ENCODE data around the gene SCYGR6. TPM values are rescaled to one million over a fixed set of nuclear protein-coding genes. Genes with fewer than 3 reads are reported as not detected.
"Not testable (repeated sequence)": the region's sequence is repeated elsewhere in the genome, so short reads cannot be mapped to it uniquely, and the experiment has no call there.

SCYGR6 gene
- total RNA-seq: not detected
- long read RNA-seq: 0 reads

GRCh38 chr2:227724394-227725039 lies at the start of gene SCYGR6:
Gene SCYGR6, minus strand, starts transcription at chr2:227724757. Its CDS starts 0 bp downstream, at chr2:227724757.
- ATAC-seq (peak; percentile 20), DNase-seq (no peak)
- intact Hi-C loops (cut with DNase I, micrococcal nuclease): no loop called here

- no peak for DNase-seq
- intact Hi-C loops (cut with DNase I, micrococcal nuclease): no loop called here
- peak; percentile 55 for ATAC-seq
These were observed 49.6 kb upstream of the SCYGR6 start for GRCh38 chr2:227774011-227774624.

- intact Hi-C loops (cut with DNase I, micrococcal nuclease): no loop called here
- ATAC-seq (no peak), DNase-seq (no peak)
These were observed 48.4 kb upstream of the SCYGR6 start for GRCh38 chr2:227772932-227773331.

GRCh38 chr2:227772197-227772661 lies 47.7 kb upstream of the SCYGR6 start:
- intact Hi-C loops (cut with DNase I, micrococcal nuclease): no loop called here
- no peak for DNase-seq
- ATAC-seq: no peak

GRCh38 chr2:227767830-227768229 lies 43.3 kb upstream of the SCYGR6 start:
- ATAC-seq (no peak), DNase-seq (no peak)

GRCh38 chr2:227766373-227766883 lies 41.9 kb upstream of the SCYGR6 start:
- peak; percentile 70 to 85 for DNase-seq
- intact Hi-C loops (cut with DNase I, micrococcal nuclease): loop anchor here in 1 of 2 donors (5.0 to 10.0 kb wide), 3 partner anchors 109 to 362 kb away; partner anchors contain the start of gene AGFG1
- peak; percentile 64 for ATAC-seq

More at GRCh38 chr2:227767830-227768229, 43.3 kb upstream of the SCYGR6 start:
- intact Hi-C loops (cut with DNase I, micrococcal nuclease): loop anchor here in 1 of 2 donors (5.0 to 10.0 kb wide), 3 partner anchors 111 to 363 kb away; partner anchors contain the start of gene AGFG1

GRCh38 chr2:227765788-227766372 lies 41.3 kb upstream of the SCYGR6 start:
- intact Hi-C loops (cut with DNase I, micrococcal nuclease): loop anchor here in 1 of 2 donors (5.0 to 10.0 kb wide), 3 partner anchors 109 to 361 kb away; partner anchors contain the start of gene AGFG1
- no peak for ATAC-seq
- no peak for DNase-seq

GRCh38 chr2:227761740-227762476 lies 37.4 kb upstream of the SCYGR6 start:
- DNase-seq (no peak), ATAC-seq (peak; percentile 88)
- intact Hi-C loops (cut with DNase I, micrococcal nuclease): loop anchor here in 1 of 2 donors (10.0 kb wide), 2 partner anchors 287 to 357 kb away; partner anchors contain the start of gene AGFG1

GRCh38 chr2:227759411-227760118 lies 35.0 kb upstream of the SCYGR6 start:
- no peak for ATAC-seq
- intact Hi-C loops (cut with DNase I, micrococcal nuclease): loop anchor here in 1 of 2 donors (10.0 kb wide), 2 partner anchors 285 to 355 kb away; partner anchors contain the start of gene AGFG1
- DNase-seq: no peak

GRCh38 chr2:227756261-227756660 lies 31.7 kb upstream of the SCYGR6 start:
- intact Hi-C loops (cut with DNase I, micrococcal nuclease); DNase-seq: not testable (repeated sequence)
- peak; percentile 56 for ATAC-seq

- intact Hi-C loops (cut with DNase I, micrococcal nuclease): no loop called here
- DNase-seq (no peak), ATAC-seq (no peak)
These were observed 23.5 kb upstream of the SCYGR6 start for GRCh38 chr2:227748079-227748478.

- DNase-seq (no peak), ATAC-seq (no peak)
- intact Hi-C loops (cut with DNase I, micrococcal nuclease): no loop called here
These were observed 21.0 kb upstream of the SCYGR6 start, which contains the start of gene SCYGR8 for GRCh38 chr2:227745594-227745993. Gene SCYGR8, plus strand, starts transcription at chr2:227745894. Its CDS starts 0 bp downstream, at chr2:227745894.

- DNase-seq; ATAC-seq; intact Hi-C loops (cut with DNase I, micrococcal nuclease): not testable (repeated sequence)
These were observed 16.1 kb upstream of the SCYGR6 start for GRCh38 chr2:227740705-227741104.

GRCh38 chr2:227739351-227739750 lies 14.8 kb upstream of the SCYGR6 start:
- intact Hi-C loops (cut with DNase I, micrococcal nuclease): no loop called here
- DNase-seq (no peak), ATAC-seq (no peak)

GRCh38 chr2:227728035-227728434 lies 3.5 kb upstream of the SCYGR6 start, which contains the start of gene SCYGR7:
Gene SCYGR7, plus strand, starts transcription at chr2:227728335. Its CDS starts 0 bp downstream, at chr2:227728335.
- intact Hi-C loops (cut with DNase I, micrococcal nuclease): no loop called here
- ATAC-seq (no peak), DNase-seq (no peak)

- intact Hi-C loops (cut with DNase I, micrococcal nuclease); ATAC-seq; DNase-seq: not testable (repeated sequence)
These were observed 1.7 kb downstream of the SCYGR6 start for GRCh38 chr2:227722821-227723220.

GRCh38 chr2:227720680-227721079 lies 3.9 kb downstream of the SCYGR6 start:
- intact Hi-C loops (cut with DNase I, micrococcal nuclease): no loop called here
- ATAC-seq: no peak
- no peak for DNase-seq

GRCh38 chr2:227719641-227720040 lies 4.9 kb downstream of the SCYGR6 start:
- no peak for ATAC-seq
- intact Hi-C loops (cut with DNase I, micrococcal nuclease): no loop called here
- no peak for DNase-seq
